IMR-90 (cell line): ENCODE results near the gene ZNF547. TPM values are rescaled to one million over a fixed set of nuclear protein-coding genes. Genes with fewer than 3 reads are reported as not detected.
A peak's percentile ranks its signal among the peaks of the same experiment; 100 is the strongest.

Source experiments
- ATAC-seq: fragments of 200-7000 bp; cut with Tn5 transposase; 2 replicates; pipeline ENCODE4 v1.9.1; 2020; ENCODE audit warnings: low read depth, mild to moderate bottlenecking, moderate library complexity
- BruUV-seq: library from RNA; stranded (reverse); fragments of 400-500 nt; replicated peaks from 2 replicates; lab custom pipeline; 2021; lab: Mats Ljungman, UMichigan
- CTCF ChIA-PET: fragments of 300-600 bp; formaldehyde crosslinking; extraction: SDS; loops from one replicate; lab custom pipeline; 2021; ENCODE audit warnings: antibody characterized with exemption; lab: Yijun Ruan, JAX
- POLR2A ChIA-PET: fragments of 300-600 bp; sonication (Branson Sonifier 250); formaldehyde crosslinking; loops from one replicate; lab custom pipeline; 2022; ENCODE audit warnings: antibody characterized with exemption; ENCODE audit not compliant: unreplicated experiment; lab: Charles Lee
- DNase-seq: peaks from one replicate; pipeline ENCODE4 v3.0.0; 2013
- H2AFZ ChIP-seq: replicated peaks from 2 replicates; pipeline ENCODE3; 2013; ENCODE audit warnings: low read length, mild to moderate bottlenecking; ENCODE audit not compliant: poor library complexity
- H2AK5ac ChIP-seq: 2 replicates; pipeline ENCODE4 v1.6.1; 2013; ENCODE audit warnings: low read depth, low read length, inconsistent platforms
- H2AK9ac ChIP-seq: replicated peaks from 2 replicates; pipeline ENCODE3; 2013; ENCODE audit warnings: mild to moderate bottlenecking, low read depth, low read length, moderate library complexity; ENCODE audit not compliant: poor library complexity
- H2BK120ac ChIP-seq: 2 replicates; pipeline ENCODE4 v1.6.1; 2013; ENCODE audit warnings: low read depth, low read length, inconsistent platforms
- H2BK15ac ChIP-seq: 3 replicates; pipeline ENCODE4 v1.6.1; 2013; ENCODE audit warnings: low read depth, low read length, inconsistent platforms
- H2BK20ac ChIP-seq: 2 replicates; pipeline ENCODE4 v1.6.1; 2013; ENCODE audit warnings: low read depth, mild to moderate bottlenecking, inconsistent platforms, low read length, moderate library complexity
- H2BK5ac ChIP-seq: 2 replicates; pipeline ENCODE4 v1.6.1; 2013; ENCODE audit warnings: mild to moderate bottlenecking, low read depth, low read length, inconsistent platforms; ENCODE audit not compliant: poor library complexity, severe bottlenecking
- H3K14ac ChIP-seq: replicated peaks from 2 replicates; pipeline ENCODE4 v1.6.1; 2013; ENCODE audit warnings: low read depth, low read length, inconsistent platforms
- H3K18ac ChIP-seq: 2 replicates; pipeline ENCODE4 v1.6.1; 2013; ENCODE audit warnings: low read depth, low read length, control low read depth
- H3K23ac ChIP-seq: 2 replicates; pipeline ENCODE4 v1.6.1; 2013; ENCODE audit warnings: low read depth, low read length, inconsistent platforms
- H3K27ac ChIP-seq: 2 replicates; pipeline ENCODE4 v1.5.1; 2013; ENCODE audit warnings: mild to moderate bottlenecking, control low read depth, low read length; ENCODE audit not compliant: insufficient read depth
- H3K27me3 ChIP-seq: 2 replicates; pipeline ENCODE4 v1.6.1; 2013; ENCODE audit warnings: low read length; ENCODE audit not compliant: control insufficient read depth, insufficient read depth
- H3K36me3 ChIP-seq: 2 replicates; pipeline ENCODE4 v1.6.1; 2013; ENCODE audit warnings: low read length, mixed read lengths; ENCODE audit not compliant: control insufficient read depth, insufficient read depth
- H3K4ac ChIP-seq: 2 replicates; pipeline ENCODE4 v1.6.1; 2013; ENCODE audit warnings: low read depth, low read length, inconsistent platforms
- H3K4me1 ChIP-seq: 2 replicates; pipeline ENCODE4 v1.6.1; 2013; ENCODE audit warnings: low read length, mixed read lengths; ENCODE audit not compliant: control insufficient read depth, insufficient read depth
- H3K4me2 ChIP-seq: 2 replicates; pipeline ENCODE4 v1.6.1; 2013; ENCODE audit warnings: low read depth, mild to moderate bottlenecking, control low read depth, low read length, moderate library complexity
- H3K4me3 ChIP-seq: 2 replicates; pipeline ENCODE4 v1.5.1; 2013; ENCODE audit warnings: low read depth, mild to moderate bottlenecking, control low read depth, low read length, moderate library complexity; ENCODE audit not compliant: insufficient read depth
- H3K56ac ChIP-seq: 2 replicates; pipeline ENCODE4 v1.6.1; 2013; ENCODE audit warnings: low read length, inconsistent platforms; ENCODE audit not compliant: insufficient read depth; ENCODE audit errors: extremely low read depth
- H3K79me1 ChIP-seq, 2 experiments: 2 replicates each; pipeline ENCODE4 v1.6.1; 2013; ENCODE audit warnings: low read length in 2 of 2, inconsistent platforms in 1 of 2, low read depth in 1 of 2
- H3K9ac ChIP-seq: 2 replicates; pipeline ENCODE4 v1.6.1; 2013; ENCODE audit warnings: low read depth, low read length, control low read depth
- H3K9me1 ChIP-seq: 2 replicates; pipeline ENCODE4 v1.6.1; 2013; ENCODE audit warnings: low read length, inconsistent platforms; ENCODE audit not compliant: insufficient read depth
- H3K9me3 ChIP-seq: 2 replicates; pipeline ENCODE4 v1.6.1; 2013; ENCODE audit warnings: low read length; ENCODE audit not compliant: control insufficient read depth, insufficient read depth
- H4K20me1 ChIP-seq: 2 replicates; pipeline ENCODE4 v1.6.1; 2013; ENCODE audit warnings: low read length, inconsistent platforms; ENCODE audit not compliant: insufficient read depth
- H4K5ac ChIP-seq: 2 replicates; pipeline ENCODE4 v1.6.1; 2013; ENCODE audit warnings: mild to moderate bottlenecking, low read depth, low read length, control low read depth
- H4K8ac ChIP-seq, 2 experiments: 2 replicates each; pipeline ENCODE4 v1.6.1; 2013; ENCODE audit warnings: low read depth in 2 of 2, low read length in 2 of 2, control low read depth in 1 of 2, inconsistent platforms in 1 of 2
- H4K91ac ChIP-seq: 2 replicates; pipeline ENCODE4 v1.6.1; 2013; ENCODE audit warnings: low read depth, low read length, inconsistent platforms; ENCODE audit not compliant: insufficient read depth
- MAZ ChIP-seq: IDR thresholded peaks from 2 replicates; pipeline ENCODE4 v1.6.1; 2012; ENCODE audit warnings: low read depth, mild to moderate bottlenecking, low read length, improper control_type of control experiment, moderate library complexity, borderline replicate concordance
- NFE2L2 ChIP-seq: fragments of 150-350 bp; IDR thresholded peaks from 2 replicates; pipeline ENCODE4 v1.6.1; 2016; ENCODE audit warnings: low read depth, mild to moderate bottlenecking, low read length
- RAD21 ChIP-seq: IDR thresholded peaks from 2 replicates; pipeline ENCODE4 v1.6.1; 2012; ENCODE audit warnings: low read length, improper control_type of control experiment
- WGBS, 2 experiments: methylation state at CpG; one replicate each; pipeline versions ENCODE4 v1.1.5 to v1.1.7; 2013; ENCODE audit warnings: missing lambda C conversion rate in 2 of 2; ENCODE audit not compliant: insufficient read length in 1 of 2; ENCODE audit errors: extremely low coverage in 2 of 2; 5-methylcytosine and 5-hydroxymethylcytosine counted together
- dilution Hi-C: fragments of 300-500 bp; cut with HindIII; formaldehyde crosslinking; loops from one replicate; pipeline ENCODE4 v1.14.3; 2018; ENCODE audit warnings: low sequenced_read_pairs; ENCODE audit not compliant: unreplicated experiment
- in situ Hi-C: fragments of 300-500 bp; cut with MboI; formaldehyde crosslinking; loops from 3 replicates; pipeline ENCODE4 v1.14.3; 2019; ENCODE audit warnings: low sequenced_read_pairs, inconsistent platforms, mixed read lengths
- intact Hi-C: fragments of 100-400 bp; cut with micrococcal nuclease; formaldehyde crosslinking; loops from 2 replicates; pipeline ENCODE4 v1.10.0; 2022
- polyA plus RNA-seq, 3 experiments: library from polyadenylated mRNA; depleted of rRNA; stranded (reverse); fragments of >200 nt; gene quantifications; 2 replicates each; pipeline ENCODE4 v1.2.3, GENCODE V29; 2012; ENCODE audit warnings: low replicate concordance in 1 of 3
- total RNA-seq: library from RNA; depleted of rRNA; stranded (reverse); fragments of >200 nt; gene quantifications from 2 replicates; pipeline ENCODE4 v1.2.3, GENCODE V29; 2012
- TF ChIP-seq, protein P1 (sequence below): fragments of 150-350 bp; IDR thresholded peaks from 2 replicates; pipeline ENCODE4 v1.6.1; 2016; ENCODE audit warnings: low read depth, mild to moderate bottlenecking, low read length, moderate library complexity, borderline replicate concordance

The ZNF547 gene
- total and polyA plus RNA-seq, 2 of the 4 experiments (the other 2 are of a cell fraction) = 2.1 to 5.6 TPM

DNA sequence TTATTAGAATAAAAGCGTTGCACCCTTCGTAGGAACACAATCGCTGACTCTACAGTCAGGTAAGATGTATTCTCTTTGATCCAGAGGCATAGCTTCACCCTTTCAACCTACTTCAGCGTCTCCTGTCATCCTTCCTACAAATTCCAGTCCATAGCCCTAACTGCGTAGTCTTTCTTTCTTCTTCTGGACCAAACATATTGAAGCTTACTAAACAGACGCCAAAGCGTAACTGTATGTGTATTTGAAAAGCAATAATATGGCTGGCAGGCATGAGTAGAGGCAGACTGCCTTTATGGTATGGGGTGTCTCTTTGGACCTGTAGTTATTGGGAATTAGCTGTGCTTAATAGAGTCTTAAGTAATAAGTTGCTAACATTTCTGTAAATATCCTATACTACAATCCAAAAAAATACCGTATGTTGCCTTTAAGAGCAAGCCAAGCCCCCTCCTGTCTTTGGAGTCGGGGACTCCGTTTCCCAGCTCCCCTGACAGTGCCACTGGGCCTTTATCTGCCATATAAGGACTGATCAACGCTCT, 25.9 kb downstream of the ZNF547 start:
- BruUV-seq = no TSS peak
- Histone ChIP-seq H3K23ac (peak overlapping the region; percentile 7; the same call in 1 of the 2 replicates), H3K4me3 (peak overlapping the region; percentile 16; the same call in 1 of the 2 replicates), H3K9me3 (no peaks in the 10 kb centered on the region), H4K5ac (peak overlapping the region; percentile 93), H3K18ac (peak overlapping the region; percentile 11; the same call in 1 of the 2 replicates), H3K4me1 (peaks cover 2% of the 10 kb centered on the region; the same call in 1 of the 2 replicates), H4K20me1 (peaks cover 4% of the 10 kb centered on the region; the same call in 1 of the 2 replicates), H4K8ac (peak overlapping the region; percentile 98), H3K9ac (peak overlapping the region; percentile 18; the same call in 1 of the 2 replicates), H2BK20ac (peak overlapping the region; percentile 16; the same call in 1 of the 2 replicates), H3K9me1 (no peaks in the 10 kb centered on the region), H2BK120ac (peak overlapping the region; percentile 27), H3K56ac (peak overlapping the region; percentile 65; the same call in 1 of the 2 replicates), H2AFZ (peak overlapping the region; percentile 95), H4K91ac (peak overlapping the region; percentile 72), H2BK15ac (peak overlapping the region; percentile 96), H3K27me3 (no peaks in the 10 kb centered on the region), H3K14ac (peak overlapping the region; percentile 65), H2AK5ac (peak overlapping the region; percentile 47; the same call in 1 of the 2 replicates), H3K4me2 (peak overlapping the region; percentile 34), H3K36me3 (peaks cover 7% of the 10 kb centered on the region), H3K79me1 (peaks cover 4 to 26% of the 10 kb centered on the region in 2 experiments; a peak in 3 of 4 replicates), H3K27ac (peak overlapping the region; percentile 17), H2BK5ac (peak overlapping the region; percentile 67), H2AK9ac (no peak overlapping the region), H3K4ac (peak overlapping the region; percentile 43)
- ATAC-seq (no peak), DNase-seq (no peak)
- dilution Hi-C loops = no loop called here
- intact Hi-C loops = no loop called here
- TF ChIP-seq RAD21 (no peak), NFE2L2 (no peak), MAZ (peak; percentile 92)
- TF ChIP-seq, protein P1, sequence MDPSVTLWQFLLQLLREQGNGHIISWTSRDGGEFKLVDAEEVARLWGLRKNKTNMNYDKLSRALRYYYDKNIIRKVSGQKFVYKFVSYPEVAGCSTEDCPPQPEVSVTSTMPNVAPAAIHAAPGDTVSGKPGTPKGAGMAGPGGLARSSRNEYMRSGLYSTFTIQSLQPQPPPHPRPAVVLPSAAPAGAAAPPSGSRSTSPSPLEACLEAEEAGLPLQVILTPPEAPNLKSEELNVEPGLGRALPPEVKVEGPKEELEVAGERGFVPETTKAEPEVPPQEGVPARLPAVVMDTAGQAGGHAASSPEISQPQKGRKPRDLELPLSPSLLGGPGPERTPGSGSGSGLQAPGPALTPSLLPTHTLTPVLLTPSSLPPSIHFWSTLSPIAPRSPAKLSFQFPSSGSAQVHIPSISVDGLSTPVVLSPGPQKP = peak; percentile 94; the same call in 1 of the 2 replicates
- in situ Hi-C loops = loop anchor here (25.0 kb wide), 1 partner anchor 977 kb away; the partner anchor contains the start of gene ZNF583
- POLR2A ChIA-PET = interaction anchor here (0.5 to 1.0 kb wide), 2 partner anchors 26 to 285 kb away, joined by 3 read pairs; no protein-coding TSS in a partner anchor
- WGBS, 2 experiments = 0% methylated on average over 3 of the region's 11 CpGs; no CpG with 5 or more reads in 1 of the 2 experiments
- CTCF ChIA-PET = interaction anchor here (0.7 to 1.0 kb wide), 2 partner anchors 16 to 22 kb away, joined by 3 to 4 read pairs; no protein-coding TSS in a partner anchor
